DMS153 (cell line): Measurements from ENCODE around the gene FDPS.
"Not testable (repeated sequence)": the region's sequence is repeated elsewhere in the genome, so short reads cannot be mapped to it uniquely, and the experiment has no call there.

Experiments
- DNase-seq: peaks from one replicate; lab custom pipeline; 2025; lab: John Stamatoyannopoulos, UW

The FDPS gene

DNA sequence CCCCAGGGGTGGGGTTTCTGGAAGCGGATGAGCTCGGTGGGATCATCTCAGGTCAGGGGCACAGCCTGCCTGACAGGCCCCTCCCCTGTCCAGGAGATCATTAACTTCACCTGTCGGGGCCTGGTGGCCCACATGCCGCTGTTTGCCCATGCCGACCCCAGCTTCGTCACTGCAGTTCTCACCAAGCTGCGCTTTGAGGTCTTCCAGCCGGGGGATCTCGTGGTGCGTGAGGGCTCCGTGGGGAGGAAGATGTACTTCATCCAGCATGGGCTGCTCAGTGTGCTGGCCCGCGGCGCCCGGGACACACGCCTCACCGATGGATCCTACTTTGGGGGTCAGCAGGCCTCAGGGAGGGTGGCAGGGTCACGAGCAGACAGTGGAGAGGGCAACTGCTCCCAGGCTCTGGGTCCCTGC is 23.0 kb upstream of the FDPS start:
- DNase-seq, result no peak

GRCh38 chr1:155286544-155286943 is 22.1 kb upstream of the FDPS start:
- DNase-seq, result no peak

- no peak for DNase-seq
Measured at GRCh38 chr1:155287987-155288543, 20.6 kb upstream of the FDPS start.

GRCh38 chr1:155291006-155291405 is 17.7 kb upstream of the FDPS start:
- DNase-seq, result not testable (repeated sequence)

DNA sequence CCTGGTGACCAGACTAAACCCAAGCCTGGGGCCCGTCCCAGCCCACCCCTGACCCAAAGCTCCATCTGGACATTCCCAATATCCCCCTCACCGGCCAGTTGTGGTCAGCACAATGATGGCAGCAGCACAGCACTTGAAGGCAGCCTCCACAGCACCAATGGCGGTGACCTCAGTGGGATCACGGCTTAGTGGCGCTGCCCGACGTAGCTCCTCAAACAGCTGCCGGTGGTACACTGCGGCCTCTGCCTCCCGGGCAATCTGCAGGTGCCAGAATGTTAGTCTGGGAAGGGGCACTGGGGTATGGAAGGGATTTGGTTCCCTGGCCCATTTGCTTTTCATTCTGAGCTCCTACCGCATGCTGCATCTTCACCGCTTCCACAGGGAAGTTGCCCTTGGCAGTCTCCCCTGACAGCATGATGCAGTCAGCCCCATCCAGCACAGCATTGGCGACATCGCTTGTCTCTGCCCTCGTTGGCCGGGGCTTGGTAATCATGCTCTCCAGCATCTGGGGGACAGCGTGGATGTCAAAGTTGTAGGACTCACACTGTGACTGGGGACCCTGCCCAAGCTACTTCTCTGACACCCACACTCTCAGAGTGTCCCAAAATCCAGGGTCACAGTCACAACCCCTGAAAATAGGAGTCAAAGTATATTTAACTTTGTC is 15.4 kb upstream of the FDPS start:
- no peak for DNase-seq

GRCh38 chr1:155294520-155295182 is 14.0 kb upstream of the FDPS start:
- DNase-seq, result no peak

- DNase-seq, result no peak
Measured at GRCh38 chr1:155295183-155295941, 13.3 kb upstream of the FDPS start.

- no peak for DNase-seq
Measured at GRCh38 chr1:155295942-155296267, 12.8 kb upstream of the FDPS start.

DNA sequence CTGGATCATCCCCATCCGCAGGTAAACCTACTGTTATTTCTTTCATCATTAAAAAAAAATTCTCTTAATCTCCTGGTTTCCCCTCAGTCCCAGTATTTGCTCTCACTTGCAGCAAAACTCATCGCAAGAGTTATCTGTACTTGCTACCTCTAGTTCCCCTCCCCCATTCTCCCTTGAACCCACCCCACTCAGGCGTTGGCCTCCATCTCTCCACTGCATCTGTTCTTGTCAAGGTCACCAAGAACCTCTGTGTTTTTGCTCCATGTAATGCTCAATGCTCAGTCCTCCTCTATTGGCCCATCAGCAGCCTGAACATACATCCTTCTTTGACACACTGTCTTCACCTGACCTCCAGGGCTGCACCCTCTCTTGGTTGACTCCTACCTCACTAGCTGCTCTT is 12.0 kb upstream of the FDPS start:
- DNase-seq, result no peak

GRCh38 chr1:155297384-155297783 is 11.3 kb upstream of the FDPS start:
- DNase-seq, result no peak

DNA sequence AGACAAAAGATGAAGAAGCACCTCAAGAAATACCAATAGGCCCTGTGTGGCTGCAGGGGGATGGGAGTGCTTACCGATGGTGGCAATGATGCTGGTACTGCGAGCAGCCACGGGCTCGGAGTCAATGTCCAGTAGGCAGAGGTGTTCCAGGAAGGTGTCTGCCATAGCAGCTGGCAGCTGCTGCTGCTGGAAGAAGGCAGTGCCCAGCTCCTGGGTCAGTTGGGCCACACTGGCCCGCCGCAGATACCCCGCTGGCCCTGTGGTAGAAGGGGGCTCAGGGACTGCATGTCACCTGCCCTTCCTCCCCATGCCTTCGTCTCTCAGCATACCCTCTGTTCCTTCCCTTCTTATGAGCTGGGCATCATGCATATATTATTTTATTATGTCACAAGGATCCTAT is 8.6 kb upstream of the FDPS start:
- DNase-seq, result no peak

DNA sequence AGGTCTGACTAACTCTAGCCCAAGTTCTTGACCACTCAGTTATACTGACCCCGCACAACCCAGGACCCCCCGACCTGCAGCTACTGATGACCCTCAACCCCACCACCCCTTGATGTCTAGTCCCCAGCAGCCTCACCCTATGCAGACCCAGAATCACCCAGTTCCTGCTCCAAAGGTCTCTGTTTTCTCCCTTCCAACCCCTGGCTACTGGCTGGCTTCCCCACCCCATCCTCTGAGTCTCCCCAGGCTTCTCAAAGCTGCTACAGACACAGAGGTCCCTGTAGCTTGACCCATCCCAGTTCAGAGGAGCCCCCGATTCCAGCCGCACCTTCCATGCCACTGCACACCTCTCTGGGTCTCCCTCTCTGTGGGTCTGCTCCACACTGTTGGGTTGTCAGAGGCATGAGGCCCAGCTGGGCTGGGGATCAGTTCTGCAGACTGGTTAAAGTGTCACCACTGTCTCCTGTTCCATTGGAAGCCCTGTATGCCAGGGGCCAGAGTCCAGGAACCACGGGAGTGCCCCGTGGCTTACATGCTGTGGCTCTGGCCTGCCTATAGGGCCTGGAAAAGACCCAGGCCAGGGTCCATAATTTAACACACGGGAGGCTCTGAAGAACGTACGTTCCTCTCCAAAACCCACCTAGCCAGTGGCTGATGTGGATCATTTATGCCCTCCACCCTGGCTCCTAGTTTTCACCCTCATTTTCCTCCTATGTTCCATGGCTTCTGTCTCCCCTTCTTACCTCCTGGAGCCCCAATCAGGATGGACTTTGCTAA is 7.9 kb upstream of the FDPS start:
- no peak for DNase-seq

- DNase-seq, result no peak
Measured at GRCh38 chr1:155301342-155301841, 7.3 kb upstream of the FDPS start, which contains the start of gene PKLR. Gene PKLR, minus strand, starts transcription at chr1:155301438. Its CDS starts 43 bp downstream, at chr1:155301395.

DNA sequence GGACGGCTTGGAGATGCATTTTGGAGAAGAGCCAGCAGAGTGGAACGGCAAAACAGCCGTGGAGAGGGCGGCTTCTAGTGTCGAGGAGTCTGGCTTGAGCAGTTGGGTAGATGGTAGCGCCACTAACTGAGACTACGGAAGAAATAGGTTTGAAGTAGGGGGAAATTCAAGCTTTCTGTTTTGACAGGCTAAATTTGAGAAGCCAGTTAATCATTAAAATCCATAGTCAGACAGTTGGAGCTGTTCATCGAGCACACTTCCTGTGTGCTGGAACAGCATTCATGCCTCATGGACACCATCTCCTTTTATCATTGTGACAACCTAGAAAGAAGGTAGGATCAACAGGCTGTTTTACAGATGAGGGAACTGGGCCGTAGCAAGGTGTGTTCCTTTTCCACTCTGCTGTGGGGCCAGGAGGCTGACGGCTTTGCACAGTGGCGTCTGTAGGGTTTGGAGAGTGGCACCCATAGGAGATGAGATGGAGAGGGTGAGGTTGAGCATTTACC is 4.1 kb upstream of the FDPS start:
- no peak for DNase-seq

DNA sequence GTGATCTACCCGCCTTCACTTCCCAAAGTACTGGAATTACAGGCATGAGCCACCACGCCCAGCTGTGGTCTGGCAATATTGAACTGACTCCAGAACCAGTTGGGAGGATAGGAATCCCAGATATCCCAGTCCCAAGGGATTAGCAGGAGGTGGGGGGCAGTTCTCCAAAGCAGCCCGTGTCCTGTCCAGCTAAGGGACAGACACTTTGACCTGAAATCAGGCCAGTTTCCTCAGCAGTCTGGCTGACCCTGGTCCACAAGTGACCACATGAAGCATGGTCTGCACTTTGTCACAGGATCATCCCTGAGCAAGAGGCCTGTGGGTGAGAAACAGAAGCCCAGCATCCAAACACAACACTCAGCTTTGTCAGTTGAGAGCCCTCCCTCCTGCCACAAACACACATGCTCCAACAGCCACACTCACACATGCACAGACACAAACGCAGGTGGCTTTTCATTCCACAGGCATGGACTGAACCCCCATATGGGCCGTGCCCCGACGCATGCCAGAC is 2.7 kb upstream of the FDPS start:
- DNase-seq, result no peak

- peak; percentile 21 for DNase-seq
Measured at GRCh38 chr1:155307247-155307740, 1.4 kb upstream of the FDPS start.

DNA sequence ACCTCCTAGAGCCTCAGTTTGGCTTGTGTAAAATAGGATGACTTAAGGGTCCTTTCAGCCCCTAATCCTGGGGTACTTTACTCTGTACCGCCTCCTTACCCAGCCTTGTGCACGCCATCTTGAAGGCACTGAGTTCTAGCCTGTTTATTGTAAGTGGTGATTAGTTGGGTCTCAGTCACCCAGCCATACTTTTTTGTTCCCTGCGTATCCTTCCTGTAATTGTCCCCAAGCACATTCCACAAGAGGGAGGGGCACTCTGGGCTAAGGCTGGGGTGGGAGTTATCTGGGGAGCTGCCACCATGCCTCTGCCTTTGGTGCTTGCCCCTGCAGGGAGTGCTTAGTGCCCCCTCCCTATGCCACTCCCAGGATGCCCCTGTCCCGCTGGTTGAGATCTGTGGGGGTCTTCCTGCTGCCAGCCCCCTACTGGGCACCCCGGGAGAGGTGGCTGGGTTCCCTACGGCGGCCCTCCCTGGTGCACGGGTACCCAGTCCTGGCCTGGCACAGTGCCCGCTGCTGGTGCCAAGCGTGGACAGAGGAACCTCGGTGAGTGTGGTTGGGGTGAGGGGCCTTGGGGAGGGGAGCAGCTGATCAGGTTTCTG is 856 bp downstream of the FDPS start:
- DNase-seq, result no peak

- no peak for DNase-seq
Measured at GRCh38 chr1:155313261-155313660, 4.6 kb downstream of the FDPS start.

GRCh38 chr1:155316922-155317321 is 8.3 kb downstream of the FDPS start:
- DNase-seq, result no peak

GRCh38 chr1:155318082-155318481 is 9.4 kb downstream of the FDPS start:
- DNase-seq, result no peak

- no peak for DNase-seq
Measured at GRCh38 chr1:155319536-155319935, 10.9 kb downstream of the FDPS start.
